GM19397 (cell line): ENCODE data around the gene EPHA6.
"Not testable (repeated sequence)": the region's sequence is repeated elsewhere in the genome, so short reads cannot be mapped to it uniquely, and the experiment has no call there.

Source experiments
- ATAC-seq: cut with Tn5 transposase; IDR thresholded peaks from one replicate; pipeline ENCODE4 v1.9.1; 2021; ENCODE audit warnings: mild to moderate bottlenecking, moderate library complexity; ENCODE audit not compliant: unreplicated experiment

The EPHA6 gene

DNA sequence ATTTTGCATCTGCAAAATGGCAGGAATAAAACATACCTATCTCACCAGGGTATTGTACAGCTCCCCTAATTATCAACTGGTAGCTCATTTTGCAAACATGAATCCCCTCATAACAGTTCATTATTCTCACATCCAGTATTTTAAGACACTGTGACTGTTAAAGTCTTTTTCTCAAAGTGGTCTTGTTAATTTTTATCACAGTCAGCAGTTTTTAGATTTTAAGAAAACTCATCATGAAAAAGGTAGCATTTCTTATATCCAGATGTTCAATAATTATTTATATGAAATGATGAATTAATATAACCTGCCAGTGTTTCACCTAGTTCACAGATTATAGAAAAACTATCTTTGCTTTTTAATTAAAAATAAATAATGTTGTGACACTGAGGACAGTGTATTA, 595.2 kb downstream of the EPHA6 start:
- no peak for ATAC-seq

DNA sequence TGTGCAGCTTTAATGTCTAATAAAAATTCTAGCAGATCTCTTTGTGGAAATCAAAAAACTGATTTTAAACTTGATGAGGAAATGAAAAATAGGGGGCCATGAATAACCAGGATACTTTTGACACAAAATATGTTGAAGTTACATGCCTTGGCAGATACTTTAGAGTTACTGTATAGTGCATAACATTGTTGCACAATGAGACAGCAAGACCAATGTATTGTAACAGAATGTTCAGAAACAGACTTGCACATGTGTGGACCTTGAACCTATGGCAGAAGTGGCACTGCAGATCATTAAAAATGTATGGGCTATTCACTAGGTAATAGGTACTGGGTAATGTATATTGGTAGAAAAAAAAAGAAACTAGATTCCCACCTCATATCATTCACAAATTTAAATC, 607.2 kb downstream of the EPHA6 start:
- ATAC-seq, result no peak

DNA sequence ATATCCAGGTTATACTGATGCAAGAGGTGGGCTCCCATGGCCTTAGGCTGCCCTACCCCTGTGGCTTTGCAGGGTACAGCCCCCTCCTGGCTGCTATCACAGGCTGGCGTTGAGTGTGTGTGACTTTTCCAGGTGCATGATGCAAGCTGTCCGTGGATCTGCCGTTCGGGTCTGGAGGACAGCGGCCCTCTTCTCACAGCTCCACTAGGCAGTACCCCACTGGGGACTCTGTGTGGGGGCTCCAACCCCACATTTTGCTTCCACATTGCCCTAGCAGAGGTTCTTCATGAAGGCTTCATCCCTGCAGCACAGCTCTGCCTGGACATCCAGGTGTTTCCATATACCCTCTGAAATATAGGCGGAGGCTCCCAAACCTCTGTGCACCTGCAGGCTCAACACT, 610.6 kb downstream of the EPHA6 start:
- no peak for ATAC-seq

DNA sequence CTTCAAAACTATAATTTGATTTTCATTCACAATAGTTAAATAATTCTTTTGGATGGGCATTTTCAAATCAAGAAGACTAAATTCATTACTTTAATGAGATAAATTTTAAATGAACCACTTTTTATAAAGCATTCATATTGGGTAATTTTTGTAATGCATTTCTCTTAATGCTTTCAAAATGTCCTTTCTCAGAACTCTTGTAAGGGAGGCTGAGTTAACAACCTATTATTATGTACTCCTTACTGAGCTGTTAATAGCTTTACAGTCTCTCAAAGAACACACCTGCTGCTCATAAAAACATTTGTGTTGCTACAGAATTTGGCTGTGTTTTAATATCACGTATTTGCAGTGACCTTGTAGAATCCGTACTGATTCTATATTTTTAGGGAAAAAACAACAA, 616.2 kb downstream of the EPHA6 start:
- no peak for ATAC-seq

DNA sequence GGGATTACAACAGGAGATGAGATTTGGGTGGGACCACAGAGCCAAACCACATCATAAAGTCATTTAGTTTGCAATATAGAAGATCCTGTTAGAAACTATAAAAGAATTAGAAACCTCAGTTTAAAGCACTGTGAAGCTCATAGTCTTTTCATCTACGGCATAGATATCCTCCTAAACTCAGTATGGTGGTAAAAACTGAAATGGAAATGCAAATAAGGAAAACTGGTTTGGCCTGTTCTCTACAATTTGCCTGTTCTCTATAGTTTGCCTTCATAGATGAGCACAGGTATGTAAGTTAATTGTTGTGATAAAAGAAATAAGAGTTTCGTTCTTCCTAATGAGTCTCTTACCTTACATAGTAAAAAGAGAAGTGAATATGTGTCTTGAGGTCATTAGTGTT, 618.5 kb downstream of the EPHA6 start:
- ATAC-seq, result no peak

GRCh38 chr3:97438131-97438530, 623.7 kb downstream of the EPHA6 start:
- no peak for ATAC-seq

GRCh38 chr3:97439373-97439772, 625.0 kb downstream of the EPHA6 start:
- ATAC-seq, result no peak

DNA sequence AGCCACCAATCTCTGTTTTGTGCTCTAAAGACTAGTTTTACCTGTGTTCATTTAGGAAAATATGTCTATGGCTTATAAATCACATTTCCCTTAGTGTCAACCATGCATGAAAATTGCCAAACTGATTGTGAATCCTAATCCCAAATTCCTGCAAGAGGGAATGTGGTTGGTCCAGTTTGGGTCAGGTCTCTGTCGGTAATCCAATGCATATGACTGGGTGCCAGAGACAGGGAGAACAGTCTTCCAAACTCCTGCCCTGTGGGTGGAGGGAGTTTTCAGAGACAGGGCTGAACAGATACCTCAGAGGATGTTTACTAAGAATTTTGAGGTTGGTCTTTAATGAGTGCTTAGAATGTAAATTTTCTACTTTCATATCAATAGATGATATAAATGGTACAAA, 649.6 kb downstream of the EPHA6 start:
- no peak for ATAC-seq

GRCh38 chr3:97470481-97470880, 656.1 kb downstream of the EPHA6 start:
- no peak for ATAC-seq

GRCh38 chr3:97479740-97480139, 665.3 kb downstream of the EPHA6 start:
- ATAC-seq, result no peak

DNA sequence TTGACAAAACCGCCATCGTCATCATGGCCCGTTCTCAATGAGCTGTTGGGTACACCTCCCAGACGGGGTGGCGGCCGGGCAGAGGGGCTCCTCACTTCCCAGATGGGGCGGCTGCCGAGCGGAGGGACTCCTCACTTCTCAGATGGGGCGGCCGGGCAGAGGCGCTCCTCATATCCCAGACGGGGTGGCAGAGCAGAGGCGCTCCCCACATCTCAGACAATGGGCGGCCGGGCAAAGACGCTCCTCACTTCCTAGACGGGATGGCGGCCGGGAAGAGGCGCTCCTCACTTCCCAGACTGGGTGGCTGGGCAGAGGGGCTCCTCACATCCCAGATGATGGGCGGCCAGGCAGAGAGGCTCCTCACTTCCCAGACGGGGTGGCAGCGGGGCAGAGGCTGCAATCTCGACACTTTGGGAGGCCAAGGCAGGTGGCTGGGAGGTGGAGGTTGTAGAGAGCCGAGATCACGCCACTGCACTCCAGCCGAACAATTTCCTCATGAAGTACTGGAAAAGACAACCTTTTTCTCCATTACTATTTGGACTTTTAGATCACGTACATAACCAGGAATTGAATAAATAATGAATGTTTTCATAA, 666.4 kb downstream of the EPHA6 start:
- not testable (repeated sequence) for ATAC-seq

GRCh38 chr3:97481416-97481815, 667.0 kb downstream of the EPHA6 start:
- no peak for ATAC-seq

GRCh38 chr3:97485206-97485605, 670.8 kb downstream of the EPHA6 start:
- ATAC-seq, result no peak

DNA sequence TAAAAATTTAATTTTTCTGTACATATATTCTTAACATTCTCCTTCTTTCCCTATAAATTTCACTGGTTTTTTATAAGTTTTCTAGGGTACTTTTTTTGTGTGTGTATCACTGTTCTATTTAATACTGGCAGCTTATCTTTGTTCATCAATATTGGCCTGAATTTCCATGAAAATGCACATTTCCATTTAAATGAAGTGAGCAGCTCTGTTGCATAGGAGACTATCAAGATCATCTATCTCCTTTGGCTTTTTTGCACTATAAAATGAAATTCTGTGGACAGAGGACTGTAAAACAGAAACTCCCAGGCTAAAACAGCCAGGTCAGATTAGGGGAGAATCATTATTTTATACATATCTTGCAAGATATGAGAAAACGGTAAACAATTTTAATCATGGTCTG, 673.2 kb downstream of the EPHA6 start:
- no peak for ATAC-seq

DNA sequence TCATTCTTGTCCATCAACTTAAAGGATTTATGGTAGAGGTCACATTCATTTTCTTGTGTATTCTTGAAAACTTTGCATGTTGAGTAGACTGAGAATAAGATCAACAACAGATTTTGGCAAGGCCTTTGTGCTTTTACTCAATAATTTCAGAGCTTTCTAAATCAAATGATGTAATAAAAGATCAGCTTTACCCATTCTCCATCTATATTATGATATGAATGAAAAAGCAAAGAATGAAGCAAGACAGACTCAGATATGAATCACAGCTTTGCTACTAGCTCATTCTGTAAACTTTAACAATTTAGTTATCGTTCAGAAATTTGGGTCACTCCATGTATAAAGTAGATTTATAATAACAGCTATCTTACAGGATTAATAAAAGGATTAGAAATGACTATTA, 674.3 kb downstream of the EPHA6 start:
- no peak for ATAC-seq

GRCh38 chr3:97495896-97496295, 681.5 kb downstream of the EPHA6 start:
- no peak for ATAC-seq

DNA sequence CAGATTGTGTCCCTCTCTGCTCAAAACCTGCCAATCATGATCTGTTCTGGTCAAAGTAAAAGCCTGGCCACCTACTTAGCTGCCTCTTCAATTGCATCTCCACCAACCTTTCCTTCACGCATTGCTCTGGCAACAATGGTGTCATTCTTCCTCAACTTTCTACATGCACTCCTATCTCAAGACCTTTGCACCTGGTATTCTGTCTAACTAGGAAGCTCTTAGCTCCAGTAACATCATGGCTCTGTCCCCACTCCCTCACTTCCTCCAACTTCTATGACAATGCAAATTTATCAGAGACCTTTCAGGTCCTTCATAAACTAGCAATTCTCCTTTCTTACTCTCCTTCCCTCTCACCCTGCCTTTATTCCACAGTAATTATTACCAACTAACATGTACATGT, 682.7 kb downstream of the EPHA6 start:
- ATAC-seq, result no peak

- no peak for ATAC-seq
Observed at GRCh38 chr3:97504463-97504862, 690.1 kb downstream of the EPHA6 start.

DNA sequence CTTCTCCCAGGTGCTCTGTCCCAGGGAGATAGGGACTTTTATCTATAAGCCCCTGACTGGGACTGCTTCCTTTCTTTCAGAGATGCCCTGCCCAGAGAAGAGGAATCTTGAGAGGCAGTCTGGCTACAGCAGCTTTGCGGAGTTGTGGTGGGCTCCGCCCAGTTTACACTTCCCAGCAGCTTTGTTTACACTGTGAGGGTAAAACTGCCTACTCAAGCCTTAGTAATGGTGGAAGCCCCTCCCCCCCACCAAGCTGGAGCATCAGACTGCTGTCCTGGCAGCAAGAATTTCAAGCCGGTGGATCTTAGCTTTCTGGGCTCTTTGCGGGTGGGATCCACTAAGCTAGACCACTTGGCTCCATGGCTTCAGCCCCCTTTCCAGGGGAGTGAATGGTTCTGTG, 696.4 kb downstream of the EPHA6 start:
- no peak for ATAC-seq

DNA sequence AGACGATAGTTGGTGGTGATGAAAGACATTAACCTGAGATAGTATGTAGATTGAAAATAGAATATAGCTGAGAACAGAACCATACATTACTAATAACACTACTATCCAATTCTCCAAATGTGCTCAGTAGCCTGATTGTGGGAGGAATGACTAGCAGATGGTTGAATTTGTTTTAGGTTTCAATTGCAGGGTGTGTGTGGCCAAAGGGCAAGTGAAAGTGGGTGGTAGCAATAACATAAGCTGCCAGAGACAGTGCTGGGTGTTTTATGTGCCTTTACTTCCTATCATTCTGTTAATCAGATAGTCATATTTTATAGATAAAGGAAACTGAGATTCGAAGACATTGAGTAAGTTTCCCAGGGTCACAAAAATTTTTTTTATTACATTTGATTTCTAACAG, 700.7 kb downstream of the EPHA6 start:
- no peak for ATAC-seq

- ATAC-seq, result no peak
Observed at GRCh38 chr3:97530691-97531090, 716.3 kb downstream of the EPHA6 start.

- ATAC-seq, result not testable (repeated sequence)
Observed at GRCh38 chr3:97547573-97547972, 733.2 kb downstream of the EPHA6 start.

- no peak for ATAC-seq
Observed at GRCh38 chr3:97550408-97550807, 736.0 kb downstream of the EPHA6 start.

DNA sequence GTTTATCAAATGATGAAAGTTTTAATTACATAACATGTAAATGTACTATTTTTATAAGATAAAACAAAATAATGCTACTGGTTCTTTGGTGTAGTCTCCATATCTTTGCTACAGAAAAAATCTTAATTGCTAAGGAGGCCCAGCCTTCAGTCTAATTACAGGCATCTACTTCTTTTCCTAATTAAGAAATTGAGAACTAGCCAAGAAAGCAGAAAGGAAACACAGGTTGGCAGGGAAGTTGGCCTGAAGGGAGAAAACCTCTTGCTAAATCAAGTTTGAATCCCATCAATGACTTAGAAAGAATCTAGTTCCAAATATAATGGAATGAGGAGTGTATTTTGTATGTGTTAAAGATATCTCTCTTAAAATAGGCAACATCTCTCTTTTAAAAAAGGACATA, 737.8 kb downstream of the EPHA6 start:
- no peak for ATAC-seq
